Right ventricle myocardium inferior (tissue), 1 donor: ENCODE data around the gene ELMOD1. TPM values are rescaled to one million over a fixed set of nuclear protein-coding genes. Genes with fewer than 3 reads are reported as not detected.
A peak's percentile ranks its signal among the peaks of the same experiment; 100 is the strongest.
"Not testable (repeated sequence)": the region's sequence is repeated elsewhere in the genome, so short reads cannot be mapped to it uniquely, and the experiment has no call there.

Experiments used
- ATAC-seq: fragments of 200-7000 bp; cut with Tn5 transposase; one replicate; pipeline ENCODE4 v1.9.1; 2020; ENCODE audit warnings: mild to moderate bottlenecking, moderate library complexity
- DNase-seq: peaks from one replicate; pipeline ENCODE4 v3.0.0; 2021; ENCODE audit errors: missing footprints
- intact Hi-C: fragments of 100-400 bp; cut with DNase I; formaldehyde crosslinking; loops from one replicate; pipeline ENCODE4 v1.11.0; 2022
- long read RNA-seq: library from polyadenylated mRNA; unstranded; transcript quantifications from one replicate; pipeline ENCODE4 v2.0.0, GENCODE V29; 2021
- total RNA-seq: library from RNA; stranded (reverse); fragmentation: NEBNext Ultra II Directional; extraction: Animal tissue kit (Norgen Biotek cat#: 25700); gene quantifications from one replicate; pipeline ENCODE4 v1.2.1, GENCODE V29; 2021
- donor health status: DM: no; HTN: yes; CAD: no; lungs with severe emphysema.

Gene ELMOD1
- 0.41 TPM for total RNA-seq
- long read RNA-seq, result 0 reads

- ATAC-seq (peak; percentile 88), DNase-seq (peak; percentile 68)
- intact Hi-C loops, result no loop called here
These were observed at the start of gene ELMOD1 for GRCh38 chr11:107590460-107591377. Gene ELMOD1, plus strand, starts transcription at chr11:107591147. Its CDS starts 27,043 bp downstream, at chr11:107618190.

GRCh38 chr11:107545101-107545514 lies 45.8 kb upstream of the ELMOD1 start:
- intact Hi-C loops, result no loop called here

GRCh38 chr11:107547961-107548360 lies 43.0 kb upstream of the ELMOD1 start:
- ATAC-seq (no peak), DNase-seq (no peak)
- intact Hi-C loops, result no loop called here

More at GRCh38 chr11:107545101-107545514, 45.8 kb upstream of the ELMOD1 start:
- DNase-seq, result no peak
- no peak for ATAC-seq

DNA sequence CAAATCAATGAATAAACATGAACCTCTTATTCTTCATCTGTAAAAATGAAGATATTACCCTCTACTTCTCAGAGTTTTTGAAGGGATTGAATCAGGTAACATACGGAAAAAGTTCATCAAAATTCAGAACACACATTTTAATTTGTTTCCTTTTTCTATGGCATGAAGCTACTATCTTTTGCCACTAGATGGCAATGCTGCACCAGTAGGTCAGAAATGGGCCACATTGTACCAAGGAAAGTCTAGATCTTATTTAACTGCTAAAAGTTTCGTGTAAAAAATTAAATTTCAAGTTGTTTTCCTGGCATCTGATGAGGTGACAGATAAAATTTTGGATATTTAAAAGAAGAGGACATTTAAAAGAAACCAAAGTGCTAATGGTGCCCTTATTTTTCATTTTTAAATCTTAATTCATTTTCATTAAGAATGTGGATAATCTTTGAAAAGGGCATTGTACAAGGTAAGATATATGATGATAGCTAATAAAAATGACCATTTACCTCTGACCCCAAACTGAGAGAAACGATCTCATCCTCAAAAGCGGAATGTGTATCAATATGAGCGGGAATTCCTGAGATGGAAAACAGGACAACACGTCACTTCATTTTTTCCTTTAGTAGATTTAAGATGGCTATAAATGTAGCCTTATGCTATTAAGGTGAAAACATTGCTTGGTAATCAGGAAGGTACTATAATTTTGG lies 41.5 kb upstream of the ELMOD1 start:
- intact Hi-C loops, result no loop called here
- ATAC-seq, result no peak
- DNase-seq, result no peak

DNA sequence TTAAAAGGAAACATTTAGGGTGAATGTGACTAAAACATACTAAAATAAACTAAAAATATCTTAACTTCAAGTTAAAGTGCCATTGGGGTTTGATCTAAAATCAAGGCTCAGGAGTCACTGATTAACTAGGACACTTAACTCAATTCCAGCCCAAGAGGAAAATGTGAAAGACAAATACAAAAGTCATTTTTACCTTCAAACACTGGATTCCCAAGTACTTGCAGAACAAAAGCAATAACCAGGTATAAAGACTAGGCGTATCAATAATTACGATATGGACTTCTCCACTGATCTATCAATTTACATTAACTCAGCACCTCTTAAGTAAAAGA lies 41.0 kb upstream of the ELMOD1 start:
- no peak for ATAC-seq
- DNase-seq, result no peak
- intact Hi-C loops, result no loop called here

DNA sequence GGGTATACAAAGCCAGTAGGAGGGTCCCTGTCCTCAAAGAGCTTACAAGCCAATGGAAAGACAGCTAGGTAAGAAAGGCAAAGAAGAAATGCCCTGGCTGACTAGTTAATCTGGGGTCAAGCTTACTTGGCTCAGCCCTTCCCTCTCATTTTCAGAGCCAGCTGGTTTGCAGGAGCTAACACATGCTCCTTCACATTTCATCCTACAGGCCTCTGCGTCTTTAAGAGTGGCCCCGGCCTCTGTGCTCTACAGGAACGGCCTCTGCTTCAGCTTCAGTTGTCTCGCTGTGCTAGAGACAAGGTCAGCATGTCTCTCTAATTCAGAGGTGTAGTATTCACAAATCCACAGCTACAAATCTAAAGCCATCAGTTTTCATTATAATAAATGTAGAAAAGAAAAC lies 40.6 kb upstream of the ELMOD1 start:
- DNase-seq, result no peak
- intact Hi-C loops, result no loop called here
- no peak for ATAC-seq

DNA sequence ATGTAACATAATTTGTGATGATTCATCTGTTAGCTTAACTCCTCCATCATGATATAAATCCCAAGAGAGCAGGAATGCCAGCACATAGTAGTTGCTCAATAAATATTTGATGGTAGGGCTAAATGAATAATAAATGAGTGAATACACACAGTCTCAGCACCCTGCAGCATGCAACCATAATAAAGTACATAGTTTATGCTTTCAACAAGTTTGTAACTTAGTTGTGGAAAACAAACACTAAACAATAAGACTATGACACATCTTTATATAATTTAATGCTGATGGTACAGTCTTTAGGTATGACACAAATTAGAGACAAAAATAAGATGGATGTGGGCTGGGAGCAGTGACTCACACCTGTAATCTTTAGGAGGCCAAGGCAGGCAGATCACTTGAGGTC lies 29.3 kb upstream of the ELMOD1 start:
- DNase-seq, result no peak
- intact Hi-C loops, result loop anchor here (5.0 kb wide), 1 partner anchor 126 kb away; no protein-coding TSS in a partner anchor
- no peak for ATAC-seq

- intact Hi-C loops, result loop anchor here (5.0 kb wide), 1 partner anchor 125 kb away; no protein-coding TSS in a partner anchor
- DNase-seq (no peak), ATAC-seq (no peak)
These were observed 28.2 kb upstream of the ELMOD1 start for GRCh38 chr11:107562647-107563208.

- ATAC-seq, result peak; percentile 21
- no peak for DNase-seq
- intact Hi-C loops, result loop anchor here (5.0 kb wide), 1 partner anchor 124 kb away; no protein-coding TSS in a partner anchor
These were observed 27.2 kb upstream of the ELMOD1 start for GRCh38 chr11:107563702-107564101.

DNA sequence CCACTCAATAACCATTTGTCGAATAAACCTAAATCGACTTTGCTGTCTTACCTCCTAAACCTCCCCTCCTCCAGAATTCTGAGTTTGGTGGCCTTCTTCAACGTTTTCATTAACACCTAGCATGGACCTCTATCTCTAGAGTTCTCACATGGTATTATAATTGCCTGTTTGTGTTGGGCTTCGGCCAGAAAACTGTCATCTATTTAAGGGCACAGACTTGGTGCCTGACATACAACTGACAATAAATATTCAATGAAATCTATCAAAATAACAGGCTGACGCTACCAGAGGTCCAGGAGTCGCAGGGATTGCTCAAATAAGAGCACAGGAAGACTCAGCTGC lies 26.1 kb upstream of the ELMOD1 start:
- no peak for DNase-seq
- intact Hi-C loops, result loop anchor here (5.0 kb wide), 1 partner anchor 122 kb away; no protein-coding TSS in a partner anchor
- ATAC-seq, result no peak

GRCh38 chr11:107565219-107565937 lies 25.6 kb upstream of the ELMOD1 start, which contains the start of gene ALKBH8:
Gene ALKBH8, minus strand, starts transcription at chr11:107565735. Its CDS starts 4,842 bp downstream, at chr11:107560893.
- intact Hi-C loops, result no loop called here
- ATAC-seq, result peak; percentile 96
- peak; percentile 89 for DNase-seq

GRCh38 chr11:107565955-107566501 lies 24.9 kb upstream of the ELMOD1 start:
- ATAC-seq, intact Hi-C loops: not testable (repeated sequence)
- DNase-seq, result peak; percentile 59

DNA sequence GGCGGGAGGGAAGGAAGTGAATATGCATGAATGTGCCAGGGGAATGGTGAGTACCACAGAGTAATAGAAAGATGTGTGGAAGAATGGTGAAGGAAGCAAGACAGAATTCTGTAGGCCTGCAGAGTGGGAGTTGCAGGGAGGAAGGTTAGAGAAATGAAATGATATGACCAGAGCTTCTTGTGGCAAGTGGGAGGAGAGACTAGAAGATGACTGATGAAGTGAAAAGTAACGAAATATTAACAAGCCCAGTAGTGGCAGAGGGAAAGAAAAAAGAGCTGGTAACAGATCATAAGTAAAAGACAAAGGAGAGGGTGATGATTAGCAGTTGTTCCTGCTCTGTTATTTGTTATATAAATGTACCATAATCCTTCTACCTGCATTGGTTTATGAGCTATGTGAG lies 24.4 kb upstream of the ELMOD1 start:
- no peak for DNase-seq
- ATAC-seq, result no peak
- intact Hi-C loops, result no loop called here

DNA sequence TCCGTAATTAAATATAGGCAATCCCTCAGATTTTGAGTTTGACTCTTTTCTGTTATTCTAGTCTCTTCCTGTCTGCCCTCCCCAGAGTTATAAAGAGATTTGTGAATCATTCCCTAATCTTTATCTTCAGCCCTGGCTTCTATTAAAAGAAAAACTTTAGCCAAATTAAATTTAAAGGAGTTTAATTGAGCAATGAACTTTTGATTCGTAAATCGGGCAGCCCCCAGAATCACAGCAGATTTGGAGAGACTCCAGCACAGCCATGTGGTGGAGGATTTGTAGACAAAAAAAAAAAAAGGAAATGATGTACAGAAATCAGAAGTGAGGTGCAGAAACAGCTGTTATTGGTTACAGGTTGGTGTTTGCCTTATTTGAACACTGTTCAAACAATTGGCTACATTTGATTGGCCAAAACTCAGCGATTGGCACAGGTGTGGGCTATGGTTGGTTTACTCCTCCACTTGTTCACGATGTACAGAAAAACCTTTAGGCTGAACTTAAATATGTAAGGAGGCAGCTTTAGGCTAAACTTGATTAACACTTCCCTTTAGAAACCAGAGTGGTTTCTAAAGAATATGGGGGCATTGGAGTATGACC lies 23.1 kb upstream of the ELMOD1 start:
- intact Hi-C loops, result no loop called here
- ATAC-seq, result no peak
- DNase-seq, result no peak

- intact Hi-C loops, result no loop called here
- no peak for DNase-seq
- ATAC-seq, result no peak
These were observed 20.9 kb upstream of the ELMOD1 start for GRCh38 chr11:107570015-107570414.

DNA sequence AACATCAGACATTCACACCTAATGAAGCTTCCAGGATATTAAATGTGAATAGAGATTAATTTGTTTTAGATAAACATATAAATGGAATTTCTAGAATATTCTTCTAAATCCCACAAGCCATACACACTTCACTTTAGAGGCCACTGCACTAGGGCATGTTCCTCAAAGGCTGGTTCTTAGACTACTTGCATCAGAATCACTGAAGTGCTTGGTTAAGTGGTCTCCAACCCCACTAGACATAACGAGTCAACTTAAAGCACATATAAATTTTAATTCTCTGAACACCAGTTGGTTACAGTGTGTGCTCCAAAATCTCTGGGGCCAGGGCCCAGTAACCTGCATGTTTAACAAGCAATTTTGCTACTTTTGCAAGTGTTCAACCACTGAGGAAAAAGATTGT lies 17.5 kb upstream of the ELMOD1 start:
- ATAC-seq, result no peak
- intact Hi-C loops, result no loop called here
- no peak for DNase-seq

DNA sequence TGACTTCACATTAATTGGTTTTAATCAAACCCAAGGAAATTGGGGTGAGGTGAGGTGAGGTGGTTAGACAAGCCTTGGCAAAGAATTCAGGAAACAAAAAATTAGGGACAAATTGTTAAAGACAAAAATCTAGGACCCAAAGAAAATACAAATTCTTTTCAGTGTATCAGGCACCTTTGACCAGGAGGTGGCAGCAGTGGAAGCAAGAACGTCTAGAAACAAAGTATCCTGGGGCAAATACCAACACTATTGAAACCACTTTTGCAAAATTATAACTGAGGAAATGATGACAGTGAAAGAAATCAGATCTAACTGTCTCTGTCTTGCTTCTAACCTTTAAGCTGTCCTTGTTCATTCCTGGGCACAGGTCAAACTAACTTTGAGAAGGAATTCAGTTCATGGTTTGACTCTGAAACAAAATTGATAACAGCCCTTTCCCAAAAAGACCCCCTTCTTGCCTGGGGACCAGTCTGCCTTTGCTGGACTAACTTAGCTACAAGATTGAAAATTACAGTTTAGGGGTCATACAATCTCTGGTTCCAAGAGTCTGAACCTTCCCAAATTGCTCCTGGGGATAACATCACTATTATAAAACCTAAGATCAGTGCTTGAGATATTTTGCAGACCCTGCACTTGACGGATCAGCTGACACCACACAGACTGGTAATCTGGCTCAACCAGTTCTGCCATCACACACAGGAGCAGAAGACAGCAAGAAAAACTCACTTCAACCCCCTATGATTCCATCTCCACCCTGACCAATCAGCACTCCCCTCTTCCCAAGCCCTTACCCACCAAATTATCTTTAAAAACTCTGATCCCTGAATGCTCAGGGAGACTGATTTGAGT lies 14.2 kb upstream of the ELMOD1 start:
- ATAC-seq, result not testable (repeated sequence)

More for the DNA sequence above, 14.2 kb upstream of the ELMOD1 start:
- intact Hi-C loops, result loop anchor here (2.0 to 5.0 kb wide), 2 partner anchors 112 to 196 kb away; no protein-coding TSS in a partner anchor
- peak; percentile 55 for DNase-seq
